WTC11 (cell line): ENCODE data around the gene TLR4. TPM values are rescaled to one million over a fixed set of nuclear protein-coding genes. Genes with fewer than 3 reads are reported as not detected.

Experiments used
- ATAC-seq: fragments of 200-7000 bp; cut with Tn5 transposase; 2 replicates; pipeline ENCODE4 v1.10.0; 2021; ENCODE audit warnings: mild to moderate bottlenecking, moderate library complexity
- CTCF ChIA-PET: fragments of 300-600 bp; sonication (Branson Sonifier 250); formaldehyde crosslinking; loops from one replicate; lab custom pipeline; 2021; ENCODE audit warnings: antibody characterized with exemption; lab: Charles Lee
- POLR2A ChIA-PET: fragments of 350-600 bp; sonication (Branson Sonifier 250); formaldehyde crosslinking; loops from one replicate; lab custom pipeline; 2021; ENCODE audit warnings: antibody characterized with exemption; lab: Charles Lee
- DNase-seq: peaks from one replicate; pipeline ENCODE4 v3.0.0; 2021; ENCODE audit warnings: low spot score
- H3K27ac Mint-ChIP-seq: 2 replicates; pipeline ENCODE4 v1.8.0; 2021; ENCODE audit warnings: mixed read lengths
- H3K27me3 Mint-ChIP-seq: 2 replicates; pipeline ENCODE4 v1.8.0; 2021; ENCODE audit warnings: low read depth, mild to moderate bottlenecking, moderate library complexity, mixed read lengths
- H3K36me3 Mint-ChIP-seq: 2 replicates; pipeline ENCODE4 v1.8.0; 2021; ENCODE audit warnings: mixed read lengths
- H3K4me1 Mint-ChIP-seq: 2 replicates; pipeline ENCODE4 v1.8.0; 2022; ENCODE audit warnings: mixed read lengths
- H3K4me3 Mint-ChIP-seq: 2 replicates; pipeline ENCODE4 v1.8.0; 2021; ENCODE audit warnings: mild to moderate bottlenecking, moderate library complexity, mixed read lengths
- H3K9me3 Mint-ChIP-seq: 2 replicates; pipeline ENCODE4 v1.8.0; 2021; ENCODE audit warnings: mixed read lengths
- ATF3 ChIP-seq: sonication (generic); formaldehyde crosslinking; conservative IDR thresholded peaks from 2 replicates; pipeline ENCODE4 v1.8.1; 2022; ENCODE audit warnings: mild to moderate bottlenecking, missing genetic modification reagents
- ATF6 ChIP-seq: sonication (generic); formaldehyde crosslinking; IDR thresholded peaks from 2 replicates; pipeline ENCODE4 v1.8.1; 2023; ENCODE audit warnings: mild to moderate bottlenecking, missing genetic modification reagents
- CBFB ChIP-seq: sonication (generic); formaldehyde crosslinking; IDR thresholded peaks from 2 replicates; pipeline ENCODE4 v1.8.1; 2022; ENCODE audit warnings: mild to moderate bottlenecking, low read depth, missing genetic modification reagents
- CREB1 ChIP-seq: sonication (generic); formaldehyde crosslinking; IDR thresholded peaks from 2 replicates; pipeline ENCODE4 v1.8.0; 2023; ENCODE audit warnings: mild to moderate bottlenecking, missing genetic modification reagents
- ESRRA ChIP-seq: sonication (generic); formaldehyde crosslinking; IDR thresholded peaks from 2 replicates; pipeline ENCODE4 v1.8.1; 2022; ENCODE audit warnings: mild to moderate bottlenecking, missing genetic modification reagents, borderline replicate concordance
- FOXK1 ChIP-seq: sonication (generic); formaldehyde crosslinking; IDR thresholded peaks from 2 replicates; pipeline ENCODE4 v1.8.0; 2022; ENCODE audit warnings: mild to moderate bottlenecking, moderate library complexity, missing genetic modification reagents
- HMGXB4 ChIP-seq: sonication (generic); formaldehyde crosslinking; IDR thresholded peaks from 2 replicates; pipeline ENCODE4 v1.8.1; 2023; ENCODE audit warnings: mild to moderate bottlenecking, moderate library complexity, missing genetic modification reagents
- IRF1 ChIP-seq: sonication (generic); formaldehyde crosslinking; IDR thresholded peaks from 2 replicates; pipeline ENCODE4 v1.8.0; 2023; ENCODE audit warnings: missing genetic modification reagents
- JAZF1 ChIP-seq: fragments of 250-450 bp; sonication (Bioruptor Pico); IDR thresholded peaks from 2 replicates; pipeline ENCODE4 v1.9.0; 2021; ENCODE audit warnings: moderate library complexity, mild to moderate bottlenecking, inconsistent platforms
- MLX ChIP-seq: sonication (generic); formaldehyde crosslinking; IDR thresholded peaks from 2 replicates; pipeline ENCODE4 v1.8.1; 2023; ENCODE audit warnings: mild to moderate bottlenecking, missing genetic modification reagents, moderate library complexity
- NR3C1 ChIP-seq: sonication (generic); formaldehyde crosslinking; conservative IDR thresholded peaks from 2 replicates; pipeline ENCODE4 v1.8.1; 2023; ENCODE audit warnings: low read depth, mild to moderate bottlenecking, missing genetic modification reagents
- PREB ChIP-seq: sonication (generic); formaldehyde crosslinking; IDR thresholded peaks from 2 replicates; pipeline ENCODE4 v1.8.1; 2022; ENCODE audit warnings: mild to moderate bottlenecking, missing genetic modification reagents, moderate library complexity, borderline replicate concordance
- TCF7 ChIP-seq: sonication (generic); formaldehyde crosslinking; IDR thresholded peaks from 2 replicates; pipeline ENCODE4 v1.8.0; 2022; ENCODE audit warnings: mild to moderate bottlenecking, low read depth, missing genetic modification reagents, moderate library complexity
- TP53 ChIP-seq: sonication (generic); formaldehyde crosslinking; IDR thresholded peaks from 2 replicates; pipeline ENCODE4 v1.8.1; 2023; ENCODE audit warnings: mild to moderate bottlenecking, missing genetic modification reagents
- USF2 ChIP-seq: sonication (generic); formaldehyde crosslinking; IDR thresholded peaks from 2 replicates; pipeline ENCODE4 v1.8.1; 2023; ENCODE audit warnings: mild to moderate bottlenecking, missing genetic modification reagents, moderate library complexity
- ZNF232 ChIP-seq: sonication (generic); formaldehyde crosslinking; IDR thresholded peaks from 2 replicates; pipeline ENCODE4 v1.8.0; 2022; ENCODE audit warnings: mild to moderate bottlenecking, missing genetic modification reagents
- ZNF281 ChIP-seq: sonication (generic); formaldehyde crosslinking; IDR thresholded peaks from 2 replicates; pipeline ENCODE4 v1.8.0; 2023; ENCODE audit warnings: mild to moderate bottlenecking, missing genetic modification reagents
- ZNF423 ChIP-seq: fragments of 250-450 bp; sonication (Bioruptor Pico); IDR thresholded peaks from 2 replicates; pipeline ENCODE4 v2.1.2; 2022; ENCODE audit warnings: mild to moderate bottlenecking, moderate library complexity
- total RNA-seq: library from RNA; stranded (reverse); gene quantifications from 3 replicates; pipeline ENCODE4 v1.2.3, GENCODE V29; 2021

The TLR4 gene
- total RNA-seq, 1 experiment from 2014 or later = 0.11 TPM

GRCh38 chr9:117678871-117679270 is 25.3 kb upstream of the TLR4 start:
- DNase-seq (no peak), ATAC-seq (no peak)
- ChIA-PET CTCF (no interaction called here), POLR2A (interaction anchor here (0.6 kb wide), 1 partner anchor 40 kb away, joined by 5 read pairs; no protein-coding TSS in a partner anchor)
- Mint-ChIP-seq H3K4me1 (peaks cover 4% of the 10 kb centered on the region; the same call in 1 of the 2 replicates), H3K9me3 (no peaks in the 10 kb centered on the region), H3K27me3 (no peaks in the 10 kb centered on the region), H3K27ac (no peak overlapping the region), H3K36me3 (no peaks in the 10 kb centered on the region), H3K4me3 (no peak overlapping the region)
- TF ChIP-seq ZNF232 (CRISPR knock-in tag) (no peak), IRF1 (CRISPR knock-in tag) (no peak)

- H3K27me3 Mint-ChIP-seq = no peaks in the 10 kb centered on the region
- H3K9me3 Mint-ChIP-seq = no peaks in the 10 kb centered on the region
- no peaks in the 10 kb centered on the region for H3K36me3 Mint-ChIP-seq
- H3K4me1 Mint-ChIP-seq = peaks cover 4% of the 10 kb centered on the region; the same call in 1 of the 2 replicates
- ATAC-seq (no peak), DNase-seq (no peak)
- TF ChIP-seq ESRRA (CRISPR knock-in tag) = no peak
- TF ChIP-seq USF2 (CRISPR knock-in tag) = no peak
- no peak for TF ChIP-seq ATF3
- no peak for TF ChIP-seq TCF7 (CRISPR knock-in tag)
- no peak for TF ChIP-seq MLX (CRISPR knock-in tag)
- TF ChIP-seq PREB = no peak
- no peak for TF ChIP-seq CBFB (CRISPR knock-in tag)
- TF ChIP-seq TP53 (CRISPR knock-in tag) = no peak
- no peak for TF ChIP-seq ZNF423 (CRISPR knock-in tag)
- no peak for TF ChIP-seq JAZF1 (CRISPR knock-in tag)
- TF ChIP-seq CREB1 (CRISPR knock-in tag) = no peak
- TF ChIP-seq HMGXB4 (CRISPR knock-in tag) = no peak
- H3K27ac Mint-ChIP-seq = no peak overlapping the region
- ChIA-PET POLR2A (interaction anchor here (0.6 kb wide), 1 partner anchor 40 kb away, joined by 5 read pairs; no protein-coding TSS in a partner anchor), CTCF (no interaction called here)
- no peak overlapping the region for H3K4me3 Mint-ChIP-seq
Observed at GRCh38 chr9:117679416-117679815, 24.8 kb upstream of the TLR4 start.

GRCh38 chr9:117681888-117682287 is 22.3 kb upstream of the TLR4 start:
- CTCF ChIA-PET = no interaction called here
- ATAC-seq (no peak), DNase-seq (no peak)
- Mint-ChIP-seq H3K36me3 (no peaks in the 10 kb centered on the region), H3K4me1 (peaks cover 5% of the 10 kb centered on the region; the same call in 1 of the 2 replicates), H3K9me3 (no peaks in the 10 kb centered on the region), H3K27me3 (no peaks in the 10 kb centered on the region), H3K4me3 (no peak overlapping the region), H3K27ac (no peak overlapping the region)
- POLR2A ChIA-PET = no interaction called here
- TF ChIP-seq MLX (CRISPR knock-in tag) = no peak
- no peak for TF ChIP-seq NR3C1 (CRISPR knock-in tag)
- no peak for TF ChIP-seq FOXK1
- no peak for TF ChIP-seq TCF7 (CRISPR knock-in tag)
- TF ChIP-seq ZNF281 (CRISPR knock-in tag) = no peak
- TF ChIP-seq ATF6 (CRISPR knock-in tag) = no peak
